B cell (primary cell): ENCODE data around the gene IDH2. TPM values are rescaled to one million over a fixed set of nuclear protein-coding genes. Genes with fewer than 3 reads are reported as not detected.

Experiments used
- ATAC-seq: fragments of 200-7000 bp; cut with Tn5 transposase; one replicate; pipeline ENCODE4 v1.10.0; 2021; ENCODE audit warnings: low read depth, mild to moderate bottlenecking, moderate number of reproducible peaks, moderate library complexity
- CTCF ChIA-PET: fragments of 350-600 bp; sonication (Branson Sonifier 250); formaldehyde crosslinking; loops from one replicate; lab custom pipeline; 2021; ENCODE audit warnings: antibody characterized with exemption, inconsistent platforms; lab: Charles Lee
- POLR2A ChIA-PET: fragments of 350-600 bp; sonication (Branson Sonifier 250); formaldehyde crosslinking; loops from one replicate; lab custom pipeline; 2021; ENCODE audit warnings: antibody characterized with exemption; lab: Charles Lee
- DNase-seq: peaks from one replicate; pipeline ENCODE4 v3.0.0; 2013
- H2AFZ ChIP-seq: 2 replicates; pipeline ENCODE4 v1.6.1; 2012; ENCODE audit warnings: mild to moderate bottlenecking, low read depth, low read length; ENCODE audit not compliant: insufficient read depth, poor library complexity, severe bottlenecking
- H3K27ac ChIP-seq, 2 donors: 1 replicate in 1 of 2; 2 replicates in 1 of 2; pipeline ENCODE4 v1.5.1; 2012 to 2013; ENCODE audit warnings: low read length in 2 of 2, mild to moderate bottlenecking in 2 of 2, moderate library complexity in 1 of 2
- H3K27me3 ChIP-seq, 4 experiments: fragments of 200-600 bp in 1 of 4; sonication (generic) in 1 of 4; replicated peaks in 1 of 4; 1 replicate in 2 of 4; 2 replicates in 2 of 4; pipeline versions ENCODE4 v1.6.1 to v1.7.0; 2013 to 2016; ENCODE audit warnings: low read length in 3 of 4, mild to moderate bottlenecking in 2 of 4, mixed read lengths in 1 of 4, moderate library complexity in 1 of 4; ENCODE audit not compliant: insufficient read depth in 4 of 4, control insufficient read depth in 3 of 4; ENCODE audit errors: control extremely low read depth in 1 of 4
- H3K36me3 ChIP-seq, 2 experiments: replicated peaks in 1 of 2; 1 replicate in 1 of 2; 2 replicates in 1 of 2; pipeline versions ENCODE4 v1.6.1 to v1.7.1; 2013; ENCODE audit warnings: low read length in 1 of 2; ENCODE audit not compliant: insufficient read depth in 2 of 2, control insufficient read depth in 1 of 2; ENCODE audit errors: control extremely low read depth in 1 of 2, extremely low read depth in 1 of 2
- H3K4me1 ChIP-seq, 2 donors: fragments of 200-600 bp in 1 of 2; sonication (generic) in 1 of 2; 1 replicate in 1 of 2; 2 replicates in 1 of 2; pipeline versions ENCODE4 v1.5.1 to v1.6.1; 2013 to 2017; ENCODE audit warnings: low read length in 2 of 2; ENCODE audit not compliant: control insufficient read depth in 2 of 2, insufficient read depth in 2 of 2
- H3K4me2 ChIP-seq: replicated peaks from 2 replicates; pipeline ENCODE3; 2012; ENCODE audit warnings: mild to moderate bottlenecking, low read depth, low read length; ENCODE audit not compliant: poor library complexity, severe bottlenecking
- H3K4me3 ChIP-seq, 5 experiments: fragments of 200-600 bp in 1 of 5; sonication (generic) in 1 of 5; 1 replicate in 3 of 5; 2 replicates in 2 of 5; pipeline versions ENCODE4 v1.5.1 to v1.7.0; 2011 to 2016; ENCODE audit warnings: low read length in 4 of 5, mild to moderate bottlenecking in 4 of 5, low read depth in 2 of 5, control low read depth in 1 of 5, moderate library complexity in 1 of 5; ENCODE audit not compliant: insufficient read depth in 1 of 5; ENCODE audit errors: control extremely low read depth in 1 of 5, extremely low read depth in 1 of 5
- H3K79me2 ChIP-seq: fragments of 200-600 bp; sonication (generic); one replicate; pipeline ENCODE4 v1.6.0; 2016; ENCODE audit warnings: low read length; ENCODE audit not compliant: control insufficient read depth, insufficient read depth
- H3K9ac ChIP-seq: fragments of 200-600 bp; sonication (generic); 2 replicates; pipeline ENCODE4 v1.6.1; 2017; ENCODE audit warnings: mild to moderate bottlenecking, low read length, moderate library complexity
- H3K9me3 ChIP-seq, 3 donors: one replicate each; pipeline versions ENCODE4 v1.6.1 to v1.7.1; 2013; ENCODE audit warnings: low read length in 2 of 3; ENCODE audit not compliant: control insufficient read depth in 2 of 3, insufficient read depth in 1 of 3; ENCODE audit errors: control extremely low read depth in 1 of 3
- H4K20me1 ChIP-seq: 2 replicates; pipeline ENCODE4 v1.6.0; 2012; ENCODE audit warnings: mild to moderate bottlenecking, low read length; ENCODE audit not compliant: insufficient read depth, control insufficient read depth, poor library complexity, severe bottlenecking
- H3K27ac Mint-ChIP-seq: one replicate; pipeline ENCODE4 v1.8.0; 2021; ENCODE audit warnings: mixed read lengths
- H3K27me3 Mint-ChIP-seq: one replicate; pipeline ENCODE4 v1.8.0; 2021; ENCODE audit warnings: mixed read lengths
- H3K4me1 Mint-ChIP-seq: one replicate; pipeline ENCODE4 v1.8.0; 2021; ENCODE audit warnings: mixed read lengths
- H3K4me3 Mint-ChIP-seq: one replicate; pipeline ENCODE4 v1.8.0; 2021; ENCODE audit warnings: mixed read lengths
- H3K9me3 Mint-ChIP-seq: one replicate; pipeline ENCODE4 v1.8.0; 2022; ENCODE audit warnings: mixed read lengths; ENCODE audit not compliant: insufficient read depth
- CTCF ChIP-seq: fragments of 200-600 bp; IDR thresholded peaks from one replicate; pipeline ENCODE4 v1.8.0; 2022; ENCODE audit warnings: antibody characterized with exemption, mild to moderate bottlenecking
- EZH2 ChIP-seq: IDR thresholded peaks from 2 replicates; pipeline ENCODE4 v1.6.1; 2012; ENCODE audit warnings: borderline replicate concordance, low read depth, mild to moderate bottlenecking, moderate library complexity, low read length; ENCODE audit not compliant: insufficient read depth, poor library complexity, severe bottlenecking
- WGBS: methylation state at CpG from one replicate; pipeline ENCODE4 v1.1.5; 2013; ENCODE audit warnings: missing lambda C conversion rate; ENCODE audit not compliant: insufficient coverage; 5-methylcytosine and 5-hydroxymethylcytosine counted together
- intact Hi-C: fragments of 100-400 bp; cut with micrococcal nuclease; formaldehyde crosslinking; loops from one replicate; pipeline ENCODE4 v1.10.0; 2022
- polyA plus RNA-seq: library from polyadenylated mRNA; depleted of rRNA; stranded (reverse); fragments of >200 nt; gene quantifications from 2 replicates; pipeline ENCODE4 v1.2.3, GENCODE V29; 2012
- total RNA-seq, 2 donors: library from RNA; stranded (reverse); fragments of 120-200 nt in 1 of 2; gene quantifications; 1 replicate in 1 of 2; 2 replicates in 1 of 2; pipeline versions ENCODE4 v1.2.3 to v1.2.4, GENCODE V29; 2013 to 2022

The IDH2 gene
- total and polyA plus RNA-seq, 2 donors (not counting 1 experiment from before 2014, with no cell fraction given): 30.7 to 35.8 TPM

GRCh38 chr15:90076716-90077115, 25.6 kb downstream of the IDH2 start:
- Histone ChIP-seq H3K4me1 (no peaks in the 10 kb centered on the region), H3K9me3 (no peaks in the 10 kb centered on the region), H4K20me1 (peaks cover 8% of the 10 kb centered on the region), H3K9ac (no peak overlapping the region), H3K79me2 (peaks cover 9% of the 10 kb centered on the region), H3K36me3 (peaks cover 0 to 47% of the 10 kb centered on the region in 2 experiments), H3K4me2 (no peak overlapping the region), H3K27ac (no peak overlapping the region), H3K4me3 (no peak overlapping the region), H3K27me3 (no peaks in the 10 kb centered on the region), H2AFZ (no peak overlapping the region)
- ATAC-seq (no peak), DNase-seq (no peak)
- WGBS: 96% methylated on average over 3 of the region's 6 CpGs
- CTCF ChIA-PET: interaction anchor here (0.8 to 2.4 kb wide), 4 partner anchors 17 to 186 kb away, joined by 3 to 13 read pairs (median 3); no protein-coding TSS in a partner anchor
- Mint-ChIP-seq H3K4me1 (no peaks in the 10 kb centered on the region), H3K27ac (no peak overlapping the region), H3K27me3 (no peaks in the 10 kb centered on the region), H3K9me3 (no peaks in the 10 kb centered on the region), H3K4me3 (no peak overlapping the region)
- POLR2A ChIA-PET: interaction anchor here (0.7 kb wide), 2 partner anchors 177 to 188 kb away, joined by 3 to 6 read pairs; no protein-coding TSS in a partner anchor
- TF ChIP-seq CTCF: no peak
- no peak for TF ChIP-seq EZH2
- intact Hi-C loops: no loop called here

- intact Hi-C loops: no loop called here
- Mint-ChIP-seq H3K27ac (no peak overlapping the region), H3K27me3 (no peaks in the 10 kb centered on the region), H3K4me1 (peaks cover 4% of the 10 kb centered on the region), H3K4me3 (no peak overlapping the region), H3K9me3 (no peaks in the 10 kb centered on the region)
- Histone ChIP-seq H3K4me1 (peaks cover 0 to 5% of the 10 kb centered on the region in 2 donors), H3K36me3 (peaks cover 0 to 38% of the 10 kb centered on the region in 2 experiments), H3K9me3 (no peaks in the 10 kb centered on the region), H3K79me2 (peaks cover 14% of the 10 kb centered on the region), H3K9ac (no peak overlapping the region), H3K4me2 (no peak overlapping the region), H2AFZ (no peak overlapping the region), H3K4me3 (no peak overlapping the region), H3K27ac (no peak overlapping the region), H3K27me3 (no peaks in the 10 kb centered on the region), H4K20me1 (peaks cover 8% of the 10 kb centered on the region)
- CTCF ChIA-PET: interaction anchor here (0.6 to 2.4 kb wide), 7 partner anchors 9 to 201 kb away, joined by 3 to 13 read pairs (median 4); no protein-coding TSS in a partner anchor
- POLR2A ChIA-PET: interaction anchor here (0.7 kb wide), 2 partner anchors 150 to 187 kb away, joined by 3 to 6 read pairs; no protein-coding TSS in a partner anchor
- DNase-seq (no peak), ATAC-seq (no peak)
- WGBS: 94% methylated on average over 13 of the region's 13 CpGs
- TF ChIP-seq CTCF (no peak), EZH2 (no peak)
Measured at GRCh38 chr15:90075420-90076289, 26.6 kb downstream of the IDH2 start.
